WI38 (cell line): ENCODE results near the gene RGS16.

ENCODE experiments used
- H3K4me3 ChIP-seq: 2 replicates; pipeline ENCODE4 v1.5.1; 2011; ENCODE audit warnings: low read depth, mild to moderate bottlenecking, control low read depth, low read length
- TF ChIP-seq, protein P1 (sequence below): IDR thresholded peaks from 2 replicates; pipeline ENCODE4 v1.5.1; 2012; ENCODE audit warnings: low read depth, mild to moderate bottlenecking, control low read depth, low read length

RGS16 gene

DNA sequence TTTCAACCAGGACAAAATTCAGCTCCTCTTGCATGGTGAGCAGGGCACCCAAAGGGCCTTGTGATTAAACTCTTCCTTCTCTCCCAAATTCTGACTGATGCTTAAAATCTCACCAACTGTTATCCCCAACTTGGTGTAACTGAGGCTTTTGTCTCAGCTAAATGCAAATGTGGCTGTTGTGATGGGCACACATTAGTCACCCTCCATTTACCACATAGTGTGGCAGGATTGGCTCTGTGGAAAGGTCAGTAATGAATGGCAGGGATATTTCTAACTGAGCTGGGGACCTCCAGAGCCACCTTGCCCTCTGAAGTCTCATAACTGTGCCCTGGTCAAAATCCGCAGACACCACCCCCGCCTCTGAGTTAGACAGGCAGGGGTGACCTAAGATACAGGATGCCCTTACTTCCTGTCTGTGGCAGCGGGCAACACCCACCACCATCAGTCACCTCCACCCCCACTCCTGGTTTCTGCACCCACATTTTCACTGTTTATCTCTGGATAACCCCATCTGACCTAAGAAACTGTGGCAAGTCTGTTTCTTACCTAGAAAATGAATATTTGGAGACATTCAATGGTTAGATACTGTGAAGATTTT is 25.4 kb upstream of the RGS16 start:
- no peak overlapping the region for H3K4me3 ChIP-seq
- TF ChIP-seq, protein P1, sequence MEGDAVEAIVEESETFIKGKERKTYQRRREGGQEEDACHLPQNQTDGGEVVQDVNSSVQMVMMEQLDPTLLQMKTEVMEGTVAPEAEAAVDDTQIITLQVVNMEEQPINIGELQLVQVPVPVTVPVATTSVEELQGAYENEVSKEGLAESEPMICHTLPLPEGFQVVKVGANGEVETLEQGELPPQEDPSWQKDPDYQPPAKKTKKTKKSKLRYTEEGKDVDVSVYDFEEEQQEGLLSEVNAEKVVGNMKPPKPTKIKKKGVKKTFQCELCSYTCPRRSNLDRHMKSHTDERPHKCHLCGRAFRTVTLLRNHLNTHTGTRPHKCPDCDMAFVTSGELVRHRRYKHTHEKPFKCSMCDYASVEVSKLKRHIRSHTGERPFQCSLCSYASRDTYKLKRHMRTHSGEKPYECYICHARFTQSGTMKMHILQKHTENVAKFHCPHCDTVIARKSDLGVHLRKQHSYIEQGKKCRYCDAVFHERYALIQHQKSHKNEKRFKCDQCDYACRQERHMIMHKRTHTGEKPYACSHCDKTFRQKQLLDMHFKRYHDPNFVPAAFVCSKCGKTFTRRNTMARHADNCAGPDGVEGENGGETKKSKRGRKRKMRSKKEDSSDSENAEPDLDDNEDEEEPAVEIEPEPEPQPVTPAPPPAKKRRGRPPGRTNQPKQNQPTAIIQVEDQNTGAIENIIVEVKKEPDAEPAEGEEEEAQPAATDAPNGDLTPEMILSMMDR = no peak

DNA sequence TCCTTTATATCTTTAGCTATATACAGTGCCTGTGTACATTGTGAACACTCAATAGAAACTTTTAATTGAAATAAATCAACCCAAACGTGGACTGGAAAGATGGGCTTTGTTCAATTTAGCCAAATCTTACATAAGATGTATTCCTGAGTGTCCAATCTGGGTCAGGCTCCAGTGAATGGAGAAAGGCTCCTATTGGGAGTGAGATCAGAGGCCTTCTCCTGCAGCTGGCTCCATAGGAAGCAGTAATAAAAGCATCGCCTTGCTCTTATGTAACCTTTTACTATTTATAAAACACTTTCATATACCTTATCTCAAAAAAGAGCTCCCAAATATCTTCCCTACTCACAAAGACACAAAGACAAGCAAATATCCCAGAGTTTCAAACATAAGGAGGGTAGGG is 24.9 kb upstream of the RGS16 start:
- H3K4me3 ChIP-seq = no peak overlapping the region
- TF ChIP-seq, protein P1 = no peak

DNA sequence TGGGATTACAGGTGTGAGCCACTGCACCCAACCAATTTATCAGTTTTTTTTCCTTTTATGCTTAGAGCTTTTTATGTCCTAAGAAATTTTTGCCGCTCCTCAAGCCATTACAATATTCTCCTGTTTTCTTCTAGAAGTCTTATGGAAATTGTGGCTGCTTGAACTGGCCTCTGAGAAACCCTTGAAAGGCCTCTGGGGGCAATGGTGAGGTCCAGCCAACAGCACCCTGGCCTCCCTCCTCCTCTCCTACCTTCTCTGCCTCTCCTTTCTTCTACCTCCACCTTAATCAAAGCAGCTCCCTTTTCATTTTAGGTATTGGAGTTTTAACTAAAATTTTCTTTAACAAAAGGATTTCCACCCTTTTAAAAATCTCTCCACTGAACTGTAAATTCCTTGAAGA is 24.5 kb upstream of the RGS16 start:
- H3K4me3 ChIP-seq = no peak overlapping the region
- TF ChIP-seq, protein P1 = no peak

DNA sequence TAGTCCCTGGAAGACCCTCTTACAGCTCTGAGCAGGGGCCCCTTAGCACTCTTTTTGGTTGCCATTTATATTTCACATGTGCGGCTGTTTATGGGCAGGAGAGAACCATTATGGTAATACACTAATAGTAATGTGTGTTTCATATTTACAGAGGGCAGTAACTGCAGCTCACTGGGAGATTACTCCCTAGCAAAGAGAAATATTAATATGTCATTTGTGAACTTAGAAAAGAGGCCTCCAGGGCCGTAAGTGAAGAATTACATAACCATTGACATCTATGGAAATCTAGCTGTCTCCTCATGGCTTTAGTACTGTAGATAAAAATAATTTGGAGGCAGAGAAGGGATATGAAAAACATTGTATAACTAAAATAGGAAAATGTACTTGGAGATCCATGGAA is 23.4 kb upstream of the RGS16 start:
- no peak overlapping the region for H3K4me3 ChIP-seq

DNA sequence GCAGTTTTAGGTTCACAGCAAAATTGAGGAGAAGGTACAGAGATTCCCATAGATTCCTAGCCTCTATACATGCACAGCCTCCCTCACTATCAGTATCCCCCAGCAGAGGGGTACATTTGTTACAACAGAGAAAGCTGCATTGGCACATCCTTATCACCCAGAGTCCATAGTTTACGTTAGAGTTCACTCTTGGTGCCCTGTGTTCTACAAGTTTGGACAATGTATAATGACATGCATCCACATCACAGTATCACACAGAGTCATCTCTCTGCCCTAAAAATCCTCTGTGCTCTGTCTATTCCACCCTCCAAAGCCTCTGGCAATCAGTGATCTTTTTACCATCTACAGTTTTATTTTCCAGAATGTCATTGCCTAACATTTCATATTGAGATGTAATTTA is 22.3 kb upstream of the RGS16 start:
- no peak overlapping the region for H3K4me3 ChIP-seq
- TF ChIP-seq, protein P1 = no peak

More for the DNA sequence above, 23.4 kb upstream of the RGS16 start:
- TF ChIP-seq, protein P1 = no peak

DNA sequence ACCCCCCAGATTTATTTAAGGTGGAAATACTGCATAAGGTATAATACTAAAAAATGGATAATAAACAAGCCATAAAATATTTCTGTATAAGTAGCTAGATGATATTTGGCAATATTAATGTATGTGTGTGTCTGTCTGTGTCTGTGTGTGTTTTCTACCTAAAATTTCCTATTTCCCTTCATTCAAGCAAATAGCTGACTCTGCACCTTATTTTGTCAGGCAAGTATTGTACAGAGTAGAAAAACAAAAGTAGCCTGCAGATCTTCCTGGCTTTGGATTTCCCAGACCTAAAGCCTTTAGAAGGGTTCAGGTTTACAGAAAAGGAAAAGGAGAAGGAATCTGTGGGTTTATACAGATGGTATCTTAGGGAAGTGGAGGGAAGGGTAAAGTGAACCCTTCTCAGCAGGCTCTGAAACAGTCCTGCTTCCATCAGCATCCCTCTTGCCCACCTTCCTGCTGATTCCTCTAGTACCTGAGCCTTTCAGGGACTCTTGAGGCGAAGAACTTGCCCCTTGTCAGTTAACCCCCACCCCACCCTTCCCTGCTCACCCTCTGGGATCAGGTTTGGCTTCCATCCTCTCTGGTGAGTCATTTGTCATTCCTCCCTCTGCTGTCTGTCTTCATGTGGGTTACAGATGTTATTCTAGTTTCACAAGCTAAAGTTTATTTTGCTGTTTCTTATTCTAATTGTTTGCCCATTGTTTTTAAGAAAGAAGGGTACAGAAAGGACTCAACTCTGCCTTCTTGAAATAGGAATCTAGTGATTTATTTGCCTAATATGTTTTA is 21.7 kb upstream of the RGS16 start:
- TF ChIP-seq, protein P1 = no peak
- H3K4me3 ChIP-seq = no peak overlapping the region

DNA sequence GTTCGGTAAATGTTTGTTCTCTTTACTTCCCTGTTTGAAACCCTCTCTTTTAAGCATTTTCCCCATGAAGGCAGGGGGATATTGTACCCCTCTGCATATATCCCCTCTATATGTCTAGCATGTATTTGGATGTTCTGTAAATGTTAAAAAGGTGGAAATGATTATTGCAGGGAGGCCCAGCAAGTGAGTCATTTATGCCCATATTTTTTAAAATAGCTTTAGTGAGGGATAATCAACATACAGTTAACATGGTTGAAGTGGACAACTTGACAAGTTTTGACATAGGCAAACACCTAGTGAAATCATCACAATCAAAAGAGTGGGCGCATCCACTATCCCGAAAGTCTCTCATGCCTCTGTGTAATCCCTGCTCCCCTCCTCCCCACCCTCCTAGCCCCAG is 20.8 kb upstream of the RGS16 start:
- TF ChIP-seq, protein P1 = no peak
- no peak overlapping the region for H3K4me3 ChIP-seq
